ENCODE data around the gene ZBED6.
"Not testable (repeated sequence)": the region's sequence is repeated elsewhere in the genome, so short reads cannot be mapped to it uniquely, and the experiment has no call there.

Gene ZBED6

DNA sequence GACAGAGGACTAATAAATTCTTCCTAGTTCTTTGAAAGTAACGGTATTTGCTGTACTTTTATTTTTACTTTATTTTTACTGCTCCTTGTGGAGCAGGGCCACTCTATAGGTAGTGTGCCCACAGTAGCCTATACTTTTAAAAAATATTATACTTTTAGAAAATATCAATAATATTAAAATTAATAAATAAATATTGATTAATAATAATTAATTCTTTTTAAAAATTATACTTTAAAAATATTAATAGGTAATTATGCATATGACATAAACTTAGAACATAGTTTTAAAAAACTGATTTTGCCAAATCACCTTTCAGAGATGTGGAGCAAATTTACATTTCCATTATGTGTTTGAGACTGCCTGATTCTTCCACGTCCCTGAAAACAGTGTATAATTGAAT lies 30.8 kb downstream of the ZBED6 start:
- TF ChIP-seq CTCF (IDR thresholded peaks at IDR 0.05; ENCODE audit: low read depth, low read length) = no peak
- H3K4me3 ChIP-seq (ENCODE audit: low read depth, low read length) = no peak overlapping the region

- H3K4me3 ChIP-seq (ENCODE audit: low read depth, low read length) = no peak overlapping the region
- TF ChIP-seq CTCF (IDR thresholded peaks at IDR 0.05; ENCODE audit: low read depth, low read length) = no peak
Measured at GRCh38 chr1:203828002-203828401, 32.6 kb downstream of the ZBED6 start.

DNA sequence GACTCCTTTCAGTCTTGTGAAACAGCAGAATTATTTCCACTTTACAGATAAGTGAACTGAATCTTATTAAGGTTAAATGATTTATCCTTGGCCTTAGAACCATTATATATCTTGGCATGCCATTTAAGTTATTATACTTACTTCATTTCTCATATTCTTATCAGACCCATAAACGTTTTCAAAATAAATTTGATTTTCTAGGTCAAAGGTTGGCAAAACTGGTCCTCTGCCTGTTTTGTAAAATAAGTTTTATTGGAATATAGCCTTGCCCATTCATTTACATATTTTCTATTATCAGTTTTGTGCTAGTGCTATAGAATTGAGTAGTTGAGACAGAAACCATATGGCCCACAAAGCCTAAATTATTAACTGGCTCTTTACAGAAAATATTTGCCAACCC lies 33.1 kb downstream of the ZBED6 start:
- no peak overlapping the region for H3K4me3 ChIP-seq (ENCODE audit: low read depth, low read length)
- no peak for TF ChIP-seq CTCF (IDR thresholded peaks at IDR 0.05; ENCODE audit: low read depth, low read length)

GRCh38 chr1:203829247-203829646 lies 33.8 kb downstream of the ZBED6 start:
- H3K4me3 ChIP-seq (ENCODE audit: low read depth, low read length) = not testable (repeated sequence)

DNA sequence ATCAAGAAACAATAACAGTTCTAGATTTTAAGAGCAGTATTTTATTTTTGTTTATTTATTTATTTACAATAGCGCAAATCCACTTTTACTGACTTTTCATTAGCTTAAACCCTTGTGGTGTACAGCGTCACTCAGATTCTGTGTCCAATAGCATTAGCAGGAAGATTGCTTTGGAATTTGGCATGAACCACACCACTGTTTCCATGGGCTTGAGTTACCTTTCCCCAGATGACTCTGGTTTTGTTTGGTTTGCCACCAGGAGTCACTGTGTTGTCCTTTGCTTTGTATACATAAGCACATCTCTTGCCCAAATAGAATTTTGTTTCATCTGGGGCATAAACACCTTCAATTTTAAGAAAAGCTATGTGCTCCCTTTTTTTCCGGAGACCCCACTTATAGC lies 40.1 kb downstream of the ZBED6 start:
- no peak for TF ChIP-seq CTCF (IDR thresholded peaks at IDR 0.05; ENCODE audit: low read depth, low read length)
- no peak overlapping the region for H3K4me3 ChIP-seq (ENCODE audit: low read depth, low read length)

DNA sequence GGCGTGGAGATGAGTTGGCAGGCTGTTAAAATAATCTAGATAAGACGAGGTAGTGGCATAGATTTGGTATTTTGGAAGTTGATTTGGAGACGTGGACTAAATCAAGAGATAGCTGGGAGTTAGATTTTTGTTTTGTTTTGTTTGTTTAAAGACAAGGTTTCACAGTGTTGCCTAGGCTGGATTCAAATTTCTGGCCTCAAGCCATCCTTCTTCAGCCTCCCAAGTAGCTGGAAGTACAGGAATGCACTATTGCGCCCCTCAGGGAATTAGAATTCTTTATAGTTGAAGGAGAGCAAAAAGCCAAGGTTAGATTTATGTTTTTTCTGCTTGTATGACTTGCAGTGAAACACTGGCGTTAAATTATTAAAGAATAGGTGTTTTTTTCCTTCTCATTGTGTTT lies 43.7 kb downstream of the ZBED6 start:
- H3K4me3 ChIP-seq (ENCODE audit: low read depth, low read length) = no peak overlapping the region
- no peak for TF ChIP-seq CTCF (IDR thresholded peaks at IDR 0.05; ENCODE audit: low read depth, low read length)

- no peak for TF ChIP-seq CTCF (IDR thresholded peaks at IDR 0.05; ENCODE audit: low read depth, low read length)
- H3K4me3 ChIP-seq (ENCODE audit: low read depth, low read length) = no peak overlapping the region
Measured at GRCh38 chr1:203840208-203840808, 44.9 kb downstream of the ZBED6 start.

- no peak for TF ChIP-seq CTCF (IDR thresholded peaks at IDR 0.05; ENCODE audit: low read depth, low read length)
- no peak overlapping the region for H3K4me3 ChIP-seq (ENCODE audit: low read depth, low read length)
Measured at GRCh38 chr1:203842559-203842876, 47.1 kb downstream of the ZBED6 start.
